ENCODE data around the gene LCN2. TPM values are rescaled to one million over a fixed set of nuclear protein-coding genes. Genes with fewer than 3 reads are reported as not detected.

LCN2 gene
- total and polyA plus RNA-seq, 2 experiments from 2014 or later: 2.0 TPM; not detected in 1

GRCh38 chr9:128155736-128156500 is 6.7 kb downstream of the LCN2 start:
- no peaks in the 10 kb centered on the region for H3K36me3 Mint-ChIP-seq (ENCODE audit: low read depth)
- H3K9me3 Mint-ChIP-seq: peaks cover 3% of the 10 kb centered on the region; the same call in 1 of the 3 replicates
- ATAC-seq (no peak), DNase-seq (ENCODE audit: low spot score) (no peak)
- Histone ChIP-seq H3K27me3 (ENCODE audit: insufficient read depth) (no peaks in the 10 kb centered on the region), H3K4me2 (no peak overlapping the region), H3K36me3 (ENCODE audit: insufficient read depth) (no peaks in the 10 kb centered on the region), H4K20me1 (replicated peaks; ENCODE audit: insufficient read depth) (no peaks in the 10 kb centered on the region), H2AFZ (no peak overlapping the region), H3K4me3 (no peak overlapping the region), H3K27ac (ENCODE audit: low read depth) (no peak overlapping the region), H3K79me2 (replicated peaks; ENCODE audit: insufficient read depth) (no peaks in the 10 kb centered on the region), H3K4me1 (ENCODE audit: insufficient read depth) (peaks cover under 1% of the 10 kb centered on the region; the same call in 1 of the 2 replicates), H3F3A (replicated peaks; ENCODE audit: low read depth) (peaks cover 4% of the 10 kb centered on the region; the same call in 1 of the 2 replicates), H3K9me2 (ENCODE audit: insufficient read depth) (no peaks in the 10 kb centered on the region)
- peaks cover 1% of the 10 kb centered on the region for H3K27me3 Mint-ChIP-seq (ENCODE audit: insufficient read depth, low read depth, poor library complexity)
- TF ChIP-seq, protein P1, sequence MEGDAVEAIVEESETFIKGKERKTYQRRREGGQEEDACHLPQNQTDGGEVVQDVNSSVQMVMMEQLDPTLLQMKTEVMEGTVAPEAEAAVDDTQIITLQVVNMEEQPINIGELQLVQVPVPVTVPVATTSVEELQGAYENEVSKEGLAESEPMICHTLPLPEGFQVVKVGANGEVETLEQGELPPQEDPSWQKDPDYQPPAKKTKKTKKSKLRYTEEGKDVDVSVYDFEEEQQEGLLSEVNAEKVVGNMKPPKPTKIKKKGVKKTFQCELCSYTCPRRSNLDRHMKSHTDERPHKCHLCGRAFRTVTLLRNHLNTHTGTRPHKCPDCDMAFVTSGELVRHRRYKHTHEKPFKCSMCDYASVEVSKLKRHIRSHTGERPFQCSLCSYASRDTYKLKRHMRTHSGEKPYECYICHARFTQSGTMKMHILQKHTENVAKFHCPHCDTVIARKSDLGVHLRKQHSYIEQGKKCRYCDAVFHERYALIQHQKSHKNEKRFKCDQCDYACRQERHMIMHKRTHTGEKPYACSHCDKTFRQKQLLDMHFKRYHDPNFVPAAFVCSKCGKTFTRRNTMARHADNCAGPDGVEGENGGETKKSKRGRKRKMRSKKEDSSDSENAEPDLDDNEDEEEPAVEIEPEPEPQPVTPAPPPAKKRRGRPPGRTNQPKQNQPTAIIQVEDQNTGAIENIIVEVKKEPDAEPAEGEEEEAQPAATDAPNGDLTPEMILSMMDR (conservative IDR thresholded peaks at IDR 0.05; ENCODE audit: low read depth in 2 of 2): no peak
- TF ChIP-seq POLR2AphosphoS5 (IDR thresholded peaks at IDR 0.05; ENCODE audit: low read depth): no peak
- TF ChIP-seq NANOG (IDR thresholded peaks at IDR 0.05; ENCODE audit: borderline replicate concordance): no peak
- no peak for TF ChIP-seq JUNB (IDR thresholded peaks at IDR 0.05; ENCODE audit: unreplicated experiment)
- TF ChIP-seq, protein P2, sequence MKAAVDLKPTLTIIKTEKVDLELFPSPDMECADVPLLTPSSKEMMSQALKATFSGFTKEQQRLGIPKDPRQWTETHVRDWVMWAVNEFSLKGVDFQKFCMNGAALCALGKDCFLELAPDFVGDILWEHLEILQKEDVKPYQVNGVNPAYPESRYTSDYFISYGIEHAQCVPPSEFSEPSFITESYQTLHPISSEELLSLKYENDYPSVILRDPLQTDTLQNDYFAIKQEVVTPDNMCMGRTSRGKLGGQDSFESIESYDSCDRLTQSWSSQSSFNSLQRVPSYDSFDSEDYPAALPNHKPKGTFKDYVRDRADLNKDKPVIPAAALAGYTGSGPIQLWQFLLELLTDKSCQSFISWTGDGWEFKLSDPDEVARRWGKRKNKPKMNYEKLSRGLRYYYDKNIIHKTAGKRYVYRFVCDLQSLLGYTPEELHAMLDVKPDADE (IDR thresholded peaks at IDR 0.05): no peak
- no peak for TF ChIP-seq EZH2 (IDR thresholded peaks at IDR 0.05; ENCODE audit: low read depth, unreplicated experiment)
- TF ChIP-seq CREB1 (CRISPR knock-in tag; IDR thresholded peaks at IDR 0.05; ENCODE audit: low read depth): no peak
- no peak for TF ChIP-seq ZNF462 (CRISPR knock-in tag; IDR thresholded peaks at IDR 0.05)
- no peak for TF ChIP-seq ZNF331 (CRISPR knock-in tag; IDR thresholded peaks at IDR 0.05; ENCODE audit: low read depth)
- no peak overlapping the region for H3K27ac Mint-ChIP-seq
- H3K4me1 Mint-ChIP-seq: peaks cover 2% of the 10 kb centered on the region
- no peak overlapping the region for H3K4me3 Mint-ChIP-seq

Data from GM23338 (cell line).